BJ (cell line): ENCODE measurements around the gene PNPLA7. TPM values are rescaled to one million over a fixed set of nuclear protein-coding genes. Genes with fewer than 3 reads are reported as not detected.

Experiments
- CTCF ChIA-PET: fragments of 350-600 bp; formaldehyde crosslinking; extraction: SDS; loops from one replicate; lab custom pipeline; 2021; ENCODE audit warnings: antibody characterized with exemption, inconsistent platforms; lab: Yijun Ruan, JAX
- POLR2A ChIA-PET: fragments of 300-600 bp; sonication (Branson Sonifier 250); formaldehyde crosslinking; extraction: SDS; loops from one replicate; lab custom pipeline; 2021; ENCODE audit warnings: antibody characterized with exemption; lab: Charles Lee
- DNase-seq: peaks from one replicate; pipeline ENCODE4 v3.0.0-alpha.2; 2011; ENCODE audit warnings: low read depth
- H3K27me3 ChIP-seq: 2 replicates; pipeline ENCODE4 v1.6.0; 2011; ENCODE audit warnings: low read length; ENCODE audit not compliant: control insufficient read depth, insufficient read depth
- H3K36me3 ChIP-seq: 2 replicates; pipeline ENCODE4 v1.5.1; 2011; ENCODE audit warnings: low read length; ENCODE audit not compliant: control insufficient read depth, insufficient read depth
- H3K4me3 ChIP-seq: 2 replicates; pipeline ENCODE4 v1.5.1; 2011; ENCODE audit warnings: low read depth, mild to moderate bottlenecking, control low read depth, low read length
- CTCF ChIP-seq: IDR thresholded peaks from 2 replicates; pipeline ENCODE4 v1.5.1; 2011; ENCODE audit warnings: low read depth, mild to moderate bottlenecking, control low read depth, inconsistent platforms, low read length, moderate library complexity; ENCODE audit not compliant: insufficient read depth
- polyA plus RNA-seq: library from polyadenylated mRNA; depleted of rRNA; stranded (reverse); fragments of >200 nt; gene quantifications from 2 replicates; pipeline ENCODE4 v1.2.3, GENCODE V29; 2011

Gene PNPLA7
- polyA plus RNA-seq, 1 experiment = 0.63 TPM

- no peak for TF ChIP-seq CTCF
- DNase-seq = no peak
- Histone ChIP-seq H3K36me3 (no peaks in the 10 kb centered on the region), H3K4me3 (no peak overlapping the region), H3K27me3 (no peaks in the 10 kb centered on the region)
- CTCF ChIA-PET = interaction anchor here (1.1 kb wide), 1 partner anchor 20 kb away, joined by 3 read pairs; no protein-coding TSS in a partner anchor
- POLR2A ChIA-PET = no interaction called here
Observed at GRCh38 chr9:137493364-137494103, 56.7 kb downstream of the PNPLA7 start.

GRCh38 chr9:137492464-137493363 lies 57.5 kb downstream of the PNPLA7 start:
- POLR2A ChIA-PET = no interaction called here
- H3K27me3 ChIP-seq = no peaks in the 10 kb centered on the region
- no peaks in the 10 kb centered on the region for H3K36me3 ChIP-seq
- CTCF ChIA-PET = no interaction called here
- TF ChIP-seq CTCF = no peak
- no peak overlapping the region for H3K4me3 ChIP-seq
- no peak for DNase-seq

- Histone ChIP-seq H3K36me3 (no peaks in the 10 kb centered on the region), H3K4me3 (no peak overlapping the region), H3K27me3 (no peaks in the 10 kb centered on the region)
- TF ChIP-seq CTCF = no peak
- ChIA-PET POLR2A (no interaction called here), CTCF (no interaction called here)
- no peak for DNase-seq
Observed at GRCh38 chr9:137491735-137492432, 58.3 kb downstream of the PNPLA7 start.

- ChIA-PET POLR2A (no interaction called here), CTCF (interaction anchor here (0.8 kb wide), 1 partner anchor 42 kb away, joined by 3 read pairs; no protein-coding TSS in a partner anchor)
- Histone ChIP-seq H3K27me3 (no peaks in the 10 kb centered on the region), H3K36me3 (no peaks in the 10 kb centered on the region), H3K4me3 (no peak overlapping the region)
- no peak for DNase-seq
- TF ChIP-seq CTCF = no peak
Observed at GRCh38 chr9:137490532-137491186, 59.5 kb downstream of the PNPLA7 start.
